H1 (cell line): ENCODE data around the gene MAP4K4. TPM values are rescaled to one million over a fixed set of nuclear protein-coding genes. Genes with fewer than 3 reads are reported as not detected.

ENCODE experiments used
- CTCF ChIA-PET: fragments of 300-600 bp; sonication (Branson Sonifier 250); formaldehyde crosslinking; loops from one replicate; lab custom pipeline; 2021; ENCODE audit not compliant: partially characterized antibody; lab: Charles Lee
- POLR2A ChIA-PET: fragments of 300-600 bp; sonication (Branson Sonifier 250); formaldehyde crosslinking; loops from one replicate; lab custom pipeline; 2021; ENCODE audit warnings: inconsistent platforms; ENCODE audit not compliant: partially characterized antibody; lab: Charles Lee
- DNase-seq, 2 experiments: peaks; one replicate each; pipeline versions ENCODE4 v3.0.0 to v3.0.0-alpha.2; 2010 to 2022; ENCODE audit warnings: low spot score in 2 of 2, low read depth in 1 of 2, mixed read lengths in 1 of 2
- FAIRE-seq: peaks from 2 replicates; lab custom pipeline; 2011; peaks lifted over from hg19 to GRCh38; lab: Jason Lieb, UNC
- H2AFZ ChIP-seq: 2 replicates; pipeline ENCODE4 v1.8.1; 2012; ENCODE audit warnings: low read length, inconsistent platforms
- H2AK5ac ChIP-seq: 2 replicates; pipeline ENCODE4 v1.6.1; 2013; ENCODE audit warnings: low read depth, low read length
- H2BK120ac ChIP-seq: replicated peaks from 2 replicates; pipeline ENCODE3; 2013; ENCODE audit warnings: low read depth, low read length, inconsistent platforms
- H2BK12ac ChIP-seq: 2 replicates; pipeline ENCODE4 v1.6.1; 2013; ENCODE audit warnings: low read depth, low read length
- H2BK15ac ChIP-seq: 2 replicates; pipeline ENCODE4 v1.6.1; 2013; ENCODE audit warnings: low read length
- H2BK20ac ChIP-seq: 2 replicates; pipeline ENCODE4 v1.6.1; 2013; ENCODE audit warnings: low read length
- H2BK5ac ChIP-seq: 2 replicates; pipeline ENCODE4 v1.6.1; 2013; ENCODE audit warnings: low read depth, low read length
- H3K14ac ChIP-seq: 2 replicates; pipeline ENCODE4 v1.6.1; 2013; ENCODE audit warnings: inconsistent platforms; ENCODE audit not compliant: insufficient read length
- H3K18ac ChIP-seq: 2 replicates; pipeline ENCODE4 v1.6.1; 2013; ENCODE audit warnings: low read length; ENCODE audit errors: extremely low read depth
- H3K23ac ChIP-seq: 2 replicates; pipeline ENCODE4 v1.6.1; 2013; ENCODE audit warnings: inconsistent platforms; ENCODE audit not compliant: insufficient read length
- H3K23me2 ChIP-seq: 2 replicates; pipeline ENCODE4 v1.6.1; 2013; ENCODE audit warnings: low read depth, low read length
- H3K27ac ChIP-seq: 2 replicates; pipeline ENCODE4 v1.6.1; 2011; ENCODE audit warnings: low read depth, low read length, inconsistent platforms
- H3K27me3 ChIP-seq, 4 experiments: replicated peaks in 1 of 4; 1 replicate in 1 of 4; 2 replicates in 3 of 4; pipeline versions ENCODE4 v1.6.1 to v1.8.1; 2011 to 2013; ENCODE audit warnings: low read length in 3 of 4, mild to moderate bottlenecking in 3 of 4, inconsistent platforms in 2 of 4, mixed read lengths in 2 of 4, moderate library complexity in 1 of 4; ENCODE audit not compliant: control insufficient read depth in 3 of 4, insufficient read depth in 3 of 4; ENCODE audit errors: extremely low read depth in 1 of 4
- H3K36me3 ChIP-seq, 4 experiments: 2 replicates each; pipeline versions ENCODE4 v1.6.1 to v1.8.1; 2011 to 2013; ENCODE audit warnings: mild to moderate bottlenecking in 4 of 4, low read length in 3 of 4, moderate library complexity in 2 of 4, control low read depth in 1 of 4, inconsistent platforms in 1 of 4; ENCODE audit not compliant: insufficient read depth in 4 of 4, control insufficient read depth in 2 of 4
- H3K4ac ChIP-seq: replicated peaks from 2 replicates; pipeline ENCODE3; 2013; ENCODE audit warnings: low read length, low read depth, mixed read lengths, inconsistent platforms; ENCODE audit not compliant: insufficient read length
- H3K4me1 ChIP-seq, 4 experiments: replicated peaks in 1 of 4; 1 replicate in 1 of 4; 2 replicates in 3 of 4; pipeline versions ENCODE4 v1.6.1 to v1.8.1; 2011 to 2013; ENCODE audit warnings: low read length in 3 of 4, inconsistent platforms in 2 of 4, mixed read lengths in 1 of 4; ENCODE audit not compliant: insufficient read depth in 4 of 4, control insufficient read depth in 3 of 4
- H3K4me2 ChIP-seq, 2 experiments: 2 replicates each; pipeline versions ENCODE4 v1.6.1 to v1.8.1; 2011 to 2013; ENCODE audit warnings: low read depth in 2 of 2, low read length in 2 of 2, control low read depth in 1 of 2, inconsistent platforms in 1 of 2, mild to moderate bottlenecking in 1 of 2; ENCODE audit not compliant: insufficient read depth in 1 of 2
- H3K4me3 ChIP-seq, 4 experiments: fragments of 200-600, 300-600 bp in 1 of 4; sonication (generic), shearing (Covaris generic), sonication (Bioruptor Twin) in 1 of 4; 2 replicates each; pipeline versions ENCODE4 v1.5.1 to v1.8.1; 2011 to 2016; ENCODE audit warnings: low read length in 4 of 4, low read depth in 3 of 4, control low read depth in 2 of 4, inconsistent platforms in 2 of 4, mild to moderate bottlenecking in 2 of 4, mixed read lengths in 1 of 4, moderate library complexity in 1 of 4; ENCODE audit not compliant: insufficient read depth in 2 of 4; ENCODE audit errors: extremely low read depth in 1 of 4
- H3K56ac ChIP-seq: replicated peaks from 2 replicates; pipeline ENCODE3; 2013; ENCODE audit warnings: low read depth, mild to moderate bottlenecking, mixed read lengths, low read length, inconsistent platforms; ENCODE audit not compliant: insufficient read length
- H3K79me1 ChIP-seq: 2 replicates; pipeline ENCODE4 v1.6.1; 2013; ENCODE audit warnings: low read depth, low read length, control low read depth
- H3K79me2 ChIP-seq, 2 experiments: 2 replicates each; pipeline versions ENCODE4 v1.6.1 to v1.8.1; 2012 to 2013; ENCODE audit warnings: low read length in 2 of 2, mild to moderate bottlenecking in 2 of 2, inconsistent platforms in 1 of 2; ENCODE audit not compliant: insufficient read depth in 2 of 2, control insufficient read depth in 1 of 2
- H3K9ac ChIP-seq, 4 experiments: replicated peaks in 1 of 4; 1 replicate in 1 of 4; 2 replicates in 3 of 4; pipeline versions ENCODE4 v1.6.1 to v1.8.1; 2011 to 2013; ENCODE audit warnings: low read depth in 3 of 4, low read length in 3 of 4, control low read depth in 2 of 4, mild to moderate bottlenecking in 2 of 4, moderate library complexity in 2 of 4, inconsistent platforms in 1 of 4; ENCODE audit errors: extremely low read depth in 1 of 4
- H3K9me3 ChIP-seq, 2 experiments: 2 replicates each; pipeline versions ENCODE4 v1.6.1 to v1.8.1; 2012 to 2013; ENCODE audit warnings: mild to moderate bottlenecking in 2 of 2, moderate library complexity in 2 of 2, control low read depth in 1 of 2, inconsistent platforms in 1 of 2, low read depth in 1 of 2, low read length in 1 of 2, mixed read lengths in 1 of 2; ENCODE audit not compliant: insufficient read depth in 2 of 2
- H4K20me1 ChIP-seq, 2 experiments: replicated peaks in 1 of 2; 2 replicates each; pipeline versions ENCODE3 to v1.8.1; 2011 to 2013; ENCODE audit warnings: inconsistent platforms in 2 of 2, low read length in 2 of 2, mild to moderate bottlenecking in 1 of 2; ENCODE audit not compliant: insufficient read depth in 2 of 2, control insufficient read depth in 1 of 2
- H4K5ac ChIP-seq: 2 replicates; pipeline ENCODE4 v1.6.1; 2013; ENCODE audit warnings: low read length, low read depth, mixed read lengths, inconsistent platforms; ENCODE audit not compliant: insufficient read length
- H4K8ac ChIP-seq: 2 replicates; pipeline ENCODE4 v1.8.0; 2013; ENCODE audit warnings: mild to moderate bottlenecking, moderate library complexity, low read length, inconsistent platforms; ENCODE audit not compliant: insufficient read depth; ENCODE audit errors: extremely low read depth
- H4K91ac ChIP-seq: replicated peaks from 2 replicates; pipeline ENCODE3; 2013; ENCODE audit warnings: low read length, mixed read lengths, inconsistent platforms; ENCODE audit not compliant: insufficient read length
- ASH2L ChIP-seq: fragments of 200-600, 300-600 bp; sonication (generic); IDR thresholded peaks from one replicate; pipeline ENCODE4 v1.7.1; 2017; ENCODE audit warnings: low read length
- ATF2 ChIP-seq: IDR thresholded peaks from 2 replicates; pipeline ENCODE4 v1.6.1; 2012; ENCODE audit warnings: low read length, inconsistent platforms
- ATF3 ChIP-seq: IDR thresholded peaks from 2 replicates; pipeline ENCODE4 v1.6.1; 2011; ENCODE audit warnings: low read depth, mild to moderate bottlenecking, low read length; ENCODE audit not compliant: insufficient read depth
- BRCA1 ChIP-seq: IDR thresholded peaks from 2 replicates; pipeline ENCODE4 v1.6.1; 2012; ENCODE audit warnings: low read depth, low read length, improper control_type of control experiment
- CBX5 ChIP-seq: fragments of 300-800, 300-1000 bp; sonication (generic); IDR thresholded peaks from 2 replicates; pipeline ENCODE4 v1.7.1; 2016; ENCODE audit warnings: antibody characterized with exemption, low read length, low read depth
- JUN ChIP-seq: IDR thresholded peaks from 2 replicates; pipeline ENCODE4 v1.6.1; 2011; ENCODE audit warnings: low read depth, mild to moderate bottlenecking, improper control_type of control experiment, low read length
- NRF1 ChIP-seq: IDR thresholded peaks from 2 replicates; pipeline ENCODE4 v1.6.1; 2011; ENCODE audit warnings: mild to moderate bottlenecking, low read depth, low read length, improper control_type of control experiment
- POLR2A ChIP-seq, 2 experiments: IDR thresholded peaks; 1 replicate in 1 of 2; 2 replicates in 1 of 2; pipeline ENCODE4 v1.6.1; 2011; ENCODE audit warnings: low read depth in 2 of 2, low read length in 2 of 2, mild to moderate bottlenecking in 2 of 2; ENCODE audit errors: control extremely low read depth in 1 of 2
- RFX5 ChIP-seq: IDR thresholded peaks from 2 replicates; pipeline ENCODE4 v1.6.1; 2011; ENCODE audit warnings: low read depth, low read length, improper control_type of control experiment, borderline replicate concordance
- RXRA ChIP-seq: IDR thresholded peaks from 2 replicates; pipeline ENCODE4 v1.6.1; 2011; ENCODE audit warnings: low read depth, mild to moderate bottlenecking, low read length, moderate library complexity; ENCODE audit not compliant: insufficient read depth
- SIRT6 ChIP-seq: IDR thresholded peaks from one replicate; pipeline ENCODE4 v1.7.1; 2012; ENCODE audit warnings: low read length, inconsistent platforms
- SIX5 ChIP-seq: IDR thresholded peaks from 2 replicates; pipeline ENCODE4 v1.6.1; 2011; ENCODE audit warnings: mild to moderate bottlenecking, low read depth, low read length
- SP2 ChIP-seq: IDR thresholded peaks from 2 replicates; pipeline ENCODE4 v1.6.1; 2012; ENCODE audit warnings: mild to moderate bottlenecking, low read length, inconsistent platforms
- WGBS, 2 experiments: shearing (Covaris generic) in 1 of 2; methylation state at CpG; one replicate each; pipeline versions ENCODE4 v1.1.6 to v1.1.7; 2013 to 2015; ENCODE audit warnings: low lambda C conversion rate in 2 of 2, mixed read lengths in 2 of 2, inconsistent platforms in 1 of 2, low coverage in 1 of 2, missing lambda C conversion rate in 1 of 2; ENCODE audit not compliant: insufficient replicate concordance in 2 of 2, insufficient coverage in 1 of 2, insufficient read length in 1 of 2; ENCODE audit errors: extremely low coverage in 1 of 2, missing lambda C conversion rate in 1 of 2; 5-methylcytosine and 5-hydroxymethylcytosine counted together
- polyA plus RNA-seq, 7 experiments: library from polyadenylated mRNA; depleted of rRNA in 3 of 7; stranded (reverse) in 5 of 7; unstranded in 2 of 7; fragments of >200 nt in 5 of 7; fragments of 200-250 nt in 2 of 7; gene quantifications; 1 replicate in 5 of 7; 2 replicates in 1 of 7; 4 replicates in 1 of 7; pipeline versions ENCODE4 v1.2.1 to v1.2.3, GENCODE V29; 2011 to 2013; ENCODE audit warnings: missing spikeins in 2 of 7, mixed read lengths in 2 of 7
- total RNA-seq: library from RNA; stranded (reverse); fragmentation: NEBNext Ultra II Directional; extraction: Animal tissue kit (Norgen Biotek cat#: 25700); gene quantifications from 2 replicates; pipeline ENCODE4 v1.2.1, GENCODE V29; 2021

Gene MAP4K4
- total and polyA plus RNA-seq, 2 of the 8 experiments (the other 6 are each of a cell fraction or from before 2014, with no cell fraction given): 53.2 to 138 TPM

GRCh38 chr2:101921319-101921952 lies 223.9 kb downstream of the MAP4K4 start:
- Histone ChIP-seq H2BK15ac (no peak overlapping the region), H3K4me3 (no peak overlapping the region), H3K14ac (no peak overlapping the region), H3K23ac (no peak overlapping the region), H2BK20ac (no peak overlapping the region), H4K91ac (no peak overlapping the region), H3K9ac (no peak overlapping the region), H3K56ac (no peak overlapping the region), H3K4me1 (no peaks in the 10 kb centered on the region), H3K4me2 (no peak overlapping the region), H3K4ac (no peak overlapping the region), H3K27me3 (no peaks in the 10 kb centered on the region), H3K18ac (no peak overlapping the region), H2AK5ac (no peak overlapping the region), H4K5ac (no peak overlapping the region), H2BK120ac (no peak overlapping the region), H3K9me3 (peaks cover 23 to 27% of the 10 kb centered on the region in 2 experiments), H3K79me2 (no peaks in the 10 kb centered on the region), H4K8ac (no peak overlapping the region), H2AFZ (no peak overlapping the region), H3K36me3 (no peaks in the 10 kb centered on the region), H2BK12ac (no peak overlapping the region), H4K20me1 (no peaks in the 10 kb centered on the region), H2BK5ac (no peak overlapping the region), H3K23me2 (no peaks in the 10 kb centered on the region), H3K79me1 (no peaks in the 10 kb centered on the region), H3K27ac (no peak overlapping the region)
- DNase-seq (no peak), FAIRE-seq (no peak)
- ChIA-PET CTCF (interaction anchor here (1.1 to 1.3 kb wide), 2 partner anchors 13 to 62 kb away, joined by 3 read pairs; no protein-coding TSS in a partner anchor), POLR2A (no interaction called here)
- WGBS, 2 experiments: 86% methylated on average over 5 of the region's 5 CpGs; no CpG with 5 or more reads in 1 of the 2 experiments
- TF ChIP-seq ATF2 (no peak), RXRA (no peak), RFX5 (no peak), SP2 (no peak), CBX5 (no peak), BRCA1 (no peak), POLR2A (IDR thresholded peaks at IDR 0.05; ENCODE audit: control extremely low read depth in 1 of 2, low read depth in 2 of 2, low read length in 2 of 2) (no peak), SIRT6 (no peak), ASH2L (no peak), ATF3 (no peak), NRF1 (no peak), SIX5 (no peak), JUN (no peak)
